WTC11 (cell line): ENCODE results near the gene OR4K14. TPM values are rescaled to one million over a fixed set of nuclear protein-coding genes. Genes with fewer than 3 reads are reported as not detected.

Experiments
- total RNA-seq: library from RNA; stranded (reverse); gene quantifications from 3 replicates; pipeline ENCODE4 v1.2.3, GENCODE V29; 2021

OR4K14 gene
- total RNA-seq, 1 experiment from 2014 or later, result not detected

Other genes starting within 250 kb of the OR4K14 start
- gene OR4M1, start 245.8 kb downstream of the OR4K14 start, total RNA-seq, result not detected in 3 replicates
- gene OR4N2, start 215.5 kb downstream of the OR4K14 start, total RNA-seq, result not detected in 3 replicates
- not detected in 3 replicates for gene OR4K2, start 144.2 kb downstream of the OR4K14 start, total RNA-seq
- not detected in 3 replicates for gene OR4K5, start 98.7 kb downstream of the OR4K14 start, total RNA-seq
- not detected in 3 replicates for gene OR4K1, start 88.4 kb downstream of the OR4K14 start, total RNA-seq
- not detected in 3 replicates for gene OR4K15, start 43.7 kb downstream of the OR4K14 start, total RNA-seq
- gene OR4Q2, start 17.1 kb downstream of the OR4K14 start, total RNA-seq, result not detected in 3 replicates
- not detected in 3 replicates for gene OR4K13, start 16.7 kb upstream of the OR4K14 start, total RNA-seq
- not detected in 3 replicates for gene OR4L1, start 40.7 kb upstream of the OR4K14 start, total RNA-seq
- not detected in 3 replicates for gene OR4K17, start 91.4 kb upstream of the OR4K14 start, total RNA-seq
- not detected in 3 replicates for gene OR4N5, start 119.5 kb upstream of the OR4K14 start, total RNA-seq
- gene OR11G2, start 171.6 kb upstream of the OR4K14 start, total RNA-seq, result not detected in 3 replicates
- not detected in 3 replicates for gene OR11H6, start 204.4 kb upstream of the OR4K14 start, total RNA-seq
- not detected in 3 replicates for gene OR11H7, start 209.7 kb upstream of the OR4K14 start, total RNA-seq
- gene OR11H4, start 220.0 kb upstream of the OR4K14 start, total RNA-seq, result not detected in 3 replicates